Sigmoid colon (tissue), 3 donors: ENCODE results near the gene R3HCC1L.

Source experiments
- CTCF ChIP-seq, 4 experiments: fragments of 450-650 bp in 3 of 4; fragments of 200-600 bp in 1 of 4; IDR thresholded peaks; one replicate each; pipeline ENCODE4 v1.5.1; 2016 to 2019; ENCODE audit warnings: antibody characterized with exemption in 4 of 4, mild to moderate bottlenecking in 3 of 4, moderate library complexity in 2 of 4
- POLR2A ChIP-seq, 2 donors: fragments of 450-650 bp; IDR thresholded peaks; one replicate each; pipeline ENCODE4 v1.6.1; 2016; ENCODE audit warnings: antibody characterized with exemption in 2 of 2, mild to moderate bottlenecking in 2 of 2, moderate library complexity in 2 of 2

DNA sequence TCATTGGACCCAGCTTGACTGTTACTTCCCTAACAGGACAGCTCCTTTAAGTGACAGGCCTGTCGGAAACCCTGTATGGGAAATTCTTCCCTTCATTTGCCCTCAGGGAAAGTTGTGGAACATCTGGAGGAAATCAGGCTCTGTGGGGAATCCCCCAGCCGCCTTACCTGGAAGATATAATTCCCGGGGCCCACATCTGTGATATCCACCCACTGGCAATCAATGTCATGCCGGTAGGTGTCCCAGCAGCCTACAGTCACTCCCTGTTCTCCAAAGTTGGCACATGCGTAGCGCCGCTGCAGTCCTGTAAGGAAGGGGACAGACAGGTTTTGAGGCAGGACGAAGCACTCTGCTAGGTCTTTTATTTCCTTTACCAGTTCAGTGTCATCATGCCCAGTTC, 116.9 kb downstream of the R3HCC1L start:
- TF ChIP-seq CTCF (IDR thresholded peaks at IDR 0.05) (no peak), POLR2A (IDR thresholded peaks at IDR 0.05) (no peak)
